A549 (cell line): ENCODE results near the gene RPL19. TPM values are rescaled to one million over a fixed set of nuclear protein-coding genes. Genes with fewer than 3 reads are reported as not detected.

ENCODE experiments used
- ATAC-seq, 2 experiments: fragments of 200-7000 bp in 1 of 2; fragments of >200 bp in 1 of 2; cut with Nextera tagmentation in 1 of 2; cut with Tn5 transposase in 1 of 2; 3 replicates each; pipeline versions ENCODE4 v1.8.0 to v1.9.1; 2018 to 2020; ENCODE audit warnings: mild to moderate bottlenecking in 1 of 2, moderate library complexity in 1 of 2
- CTCF ChIA-PET: fragments of 300-600 bp; sonication (Branson Sonifier 250); formaldehyde crosslinking; extraction: SDS; loops from one replicate; lab custom pipeline; 2021; ENCODE audit warnings: antibody characterized with exemption, inconsistent platforms; lab: Yijun Ruan, JAX
- POLR2A ChIA-PET: fragments of 350-600 bp; formaldehyde crosslinking; extraction: SDS; loops from one replicate; lab custom pipeline; 2021; ENCODE audit warnings: antibody characterized with exemption, inconsistent platforms; lab: Yijun Ruan, JAX
- DNase-seq, 2 experiments: peaks; one replicate each; pipeline versions ENCODE4 v3.0.0 to v3.0.0-alpha.2; 2011 to 2016; ENCODE audit warnings: low read depth in 1 of 2, low spot score in 1 of 2
- FAIRE-seq: peaks from 2 replicates; lab custom pipeline; 2011; peaks lifted over from hg19 to GRCh38; lab: Jason Lieb, UNC
- H3K27ac ChIP-seq, 2 experiments: fragments of >200 bp; sonication (Bioruptor Twin); formaldehyde crosslinking; 3 replicates each; pipeline ENCODE4 v1.5.1; 2016 to 2017
- H3K4me1 ChIP-seq: fragments of >200 bp; sonication (Bioruptor Twin); formaldehyde crosslinking; 3 replicates; pipeline ENCODE4 v1.6.1; 2016
- H3K4me2 ChIP-seq: fragments of >200 bp; sonication (Bioruptor Twin); formaldehyde crosslinking; 3 replicates; pipeline ENCODE4 v1.6.1; 2016
- H3K4me3 ChIP-seq: fragments of >200 bp; sonication (Bioruptor Twin); formaldehyde crosslinking; 3 replicates; pipeline ENCODE4 v1.5.1; 2016
- H3K9me3 ChIP-seq: fragments of >200 bp; sonication (Bioruptor Twin); formaldehyde crosslinking; 3 replicates; pipeline ENCODE4 v1.6.1; 2016
- CEBPB ChIP-seq, 2 experiments: fragments of >200 bp in 1 of 2; sonication (Bioruptor Twin) in 1 of 2; formaldehyde crosslinking in 1 of 2; IDR thresholded peaks; 2 replicates each; pipeline ENCODE4 v1.6.1; 2012 to 2016
- HDAC2 ChIP-seq: fragments of 200-600 bp; sonication (generic); IDR thresholded peaks from 2 replicates; pipeline ENCODE4 v1.6.1; 2016
- HMGXB4 ChIP-seq: fragments of 250-450 bp; sonication (Bioruptor Pico); IDR thresholded peaks from 2 replicates; pipeline ENCODE4 v1.5.0; 2021; ENCODE audit warnings: mild to moderate bottlenecking, moderate library complexity, borderline replicate concordance
- KDM5A ChIP-seq: fragments of 200-600 bp; sonication (generic); IDR thresholded peaks from 2 replicates; pipeline ENCODE4 v1.6.1; 2016; ENCODE audit warnings: antibody characterized with exemption, mild to moderate bottlenecking
- MAFK ChIP-seq: fragments of 450-650 bp; IDR thresholded peaks from 2 replicates; pipeline ENCODE4 v1.6.1; 2014; ENCODE audit not compliant: partially characterized antibody
- NR3C1 ChIP-seq: fragments of >200 bp; sonication (Bioruptor Twin); formaldehyde crosslinking; IDR thresholded peaks from 3 replicates; pipeline ENCODE4 v1.6.1; 2017
- PBX3 ChIP-seq: IDR thresholded peaks from 2 replicates; pipeline ENCODE4 v1.6.1; 2012
- RAD21 ChIP-seq, 2 experiments: fragments of >200 bp in 1 of 2; sonication (Bioruptor Twin) in 1 of 2; formaldehyde crosslinking in 1 of 2; IDR thresholded peaks in 1 of 2; conservative IDR thresholded peaks in 1 of 2; 2 replicates in 1 of 2; 3 replicates in 1 of 2; pipeline ENCODE4 v1.6.1; 2012 to 2018; ENCODE audit warnings: inconsistent platforms in 1 of 2
- RCOR1 ChIP-seq: fragments of 150-350 bp; IDR thresholded peaks from 2 replicates; pipeline ENCODE4 v1.6.1; 2014; ENCODE audit warnings: antibody characterized with exemption, low read length, low read depth
- RNF2 ChIP-seq: fragments of 200-600 bp; sonication (generic); IDR thresholded peaks from 2 replicates; pipeline ENCODE4 v1.6.1; 2016; ENCODE audit warnings: low read depth, mild to moderate bottlenecking, antibody characterized with exemption, moderate library complexity, borderline replicate concordance
- SMC3 ChIP-seq: fragments of >200 bp; sonication (Bioruptor Twin); formaldehyde crosslinking; IDR thresholded peaks from 3 replicates; pipeline ENCODE4 v1.6.1; 2018; ENCODE audit warnings: inconsistent platforms
- ZC3H11A ChIP-seq: fragments of 450-650 bp; IDR thresholded peaks from 2 replicates; pipeline ENCODE4 v1.6.1; 2014; ENCODE audit warnings: antibody characterized with exemption, mild to moderate bottlenecking
- ZFP36 ChIP-seq: fragments of 450-650 bp; IDR thresholded peaks from 2 replicates; pipeline ENCODE4 v1.6.1; 2014; ENCODE audit warnings: borderline replicate concordance; ENCODE audit not compliant: partially characterized antibody
- ZNF302 ChIP-seq: fragments of 250-450 bp; sonication (Bioruptor Pico); IDR thresholded peaks from 2 replicates; pipeline ENCODE4 v1.9.0; 2021; ENCODE audit warnings: inconsistent platforms, mild to moderate bottlenecking, moderate library complexity
- ZSCAN20 ChIP-seq: fragments of 250-450 bp; sonication (Bioruptor Pico); IDR thresholded peaks from 2 replicates; pipeline ENCODE4 v1.8.0; 2022; ENCODE audit warnings: mild to moderate bottlenecking, moderate library complexity
- WGBS: methylation state at CpG from one replicate; pipeline ENCODE4 v1.1.6; 2017; ENCODE audit errors: missing lambda C conversion rate; 5-methylcytosine and 5-hydroxymethylcytosine counted together
- polyA plus RNA-seq, 4 experiments: library from polyadenylated mRNA; depleted of rRNA in 3 of 4; stranded (reverse); fragments of >200 nt; fragmentation: RNase III in 1 of 4; extraction: RNeasy Plus Mini Kit Qiagen cat#74134 plus additional on column Dnase treatment in 1 of 4; gene quantifications; 2 replicates in 3 of 4; 3 replicates in 1 of 4; pipeline ENCODE4 v1.2.3, GENCODE V29; 2011 to 2017
- TF ChIP-seq, protein P1 (sequence below): fragments of >200 bp; sonication (Bioruptor Twin); formaldehyde crosslinking; IDR thresholded peaks from 3 replicates; pipeline ENCODE4 v1.5.1; 2016

The RPL19 gene
- polyA plus RNA-seq, 2 of the 4 experiments (the other 2 are of a cell fraction) = 2,211 to 2,862 TPM

- ChIA-PET CTCF (interaction anchor here (1.0 to 21.6 kb wide), 5 partner anchors 8 to 248 kb away, joined by 4 to 1140 read pairs (median 355); partner anchors contain the start of genes ARL5C, CACNB1, PLXDC1 and RPL19), POLR2A (no interaction called here)
- H3K9me3 ChIP-seq = no peaks in the 10 kb centered on the region
- ATAC-seq = no peak
- no peak for FAIRE-seq
- H3K4me3 ChIP-seq = no peak overlapping the region
- WGBS = 28% methylated on average over 1 of the region's 1 CpG
- H3K4me1 ChIP-seq = peaks cover 20% of the 10 kb centered on the region
- no peak overlapping the region for H3K27ac ChIP-seq
- no peak overlapping the region for H3K4me2 ChIP-seq
- TF ChIP-seq CEBPB (IDR thresholded peaks at IDR 0.05) (no peak), RCOR1 (no peak), KDM5A (no peak), NR3C1 (no peak), RNF2 (no peak)
- DNase-seq = no peak
Observed at GRCh38 chr17:39230361-39230760, 30.3 kb downstream of the RPL19 start.

DNA sequence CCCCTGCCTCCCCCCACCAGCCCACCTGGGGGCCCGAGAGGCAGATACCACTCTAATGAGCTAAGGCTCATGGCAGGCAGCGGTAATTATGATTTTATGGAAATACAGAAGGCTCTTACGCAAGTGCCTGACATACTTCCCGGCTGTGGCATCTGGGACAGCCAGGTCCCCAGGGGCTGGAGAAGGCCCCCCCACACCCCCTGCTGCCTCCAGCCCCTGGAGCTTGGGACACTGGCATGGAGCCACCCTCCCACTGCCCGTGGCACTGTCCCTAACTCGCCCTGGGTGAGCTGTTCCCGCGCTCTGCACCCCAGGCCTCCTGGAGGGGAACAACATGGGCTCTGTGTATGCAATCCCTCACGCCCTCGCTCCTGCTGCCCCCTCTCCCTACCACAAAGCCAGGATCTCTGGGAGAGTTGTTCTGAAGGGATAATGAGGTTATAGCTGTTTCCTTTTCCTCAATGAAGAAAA, 31.0 kb downstream of the RPL19 start:
- Histone ChIP-seq H3K4me2 (no peak overlapping the region; the same call in 2 of the 3 replicates), H3K9me3 (no peaks in the 10 kb centered on the region), H3K4me3 (no peak overlapping the region), H3K27ac (no peak overlapping the region; a peak in 1 of 6 replicates), H3K4me1 (peaks cover 25% of the 10 kb centered on the region)
- DNase-seq = no peak
- POLR2A ChIA-PET = interaction anchor here (0.6 to 1.6 kb wide), 2 partner anchors 24 to 26 kb away, joined by 3 to 6 read pairs; no protein-coding TSS in a partner anchor
- TF ChIP-seq HDAC2 (no peak), HMGXB4 (CRISPR knock-in tag) (no peak), ZSCAN20 (no peak), PBX3 (no peak), ZC3H11A (no peak), ZNF302 (CRISPR knock-in tag) (no peak)
- CTCF ChIA-PET = interaction anchor here (0.7 to 21.6 kb wide), 10 partner anchors 7 to 249 kb away, joined by 3 to 1140 read pairs (median 5); partner anchors contain the start of genes ARL5C, CACNB1, PLXDC1 and RPL19
- FAIRE-seq = no peak
- no peak for ATAC-seq
- 79% methylated on average over 9 of the region's 10 CpGs for WGBS

GRCh38 chr17:39231591-39232551, 31.8 kb downstream of the RPL19 start:
- WGBS = 21% methylated on average over 22 of the region's 22 CpGs
- ATAC-seq (peak; percentile 61 to 77; a peak in 5 of 6 replicates), FAIRE-seq (no peak), DNase-seq (peak; percentile 50 to 76)
- CTCF ChIA-PET = interaction anchor here (0.7 to 21.6 kb wide), 12 partner anchors 17 to 250 kb away, joined by 3 to 1140 read pairs (median 4); partner anchors contain the start of genes ARL5C, CACNB1, PLXDC1 and RPL19
- H3K27ac ChIP-seq = peak overlapping the region in 1 of 2 experiments; percentile 47; a peak in 1 of 6 replicates
- POLR2A ChIA-PET = interaction anchor here (0.6 to 1.6 kb wide), 2 partner anchors 25 to 26 kb away, joined by 3 to 6 read pairs; no protein-coding TSS in a partner anchor
- peaks cover 29% of the 10 kb centered on the region; the same call in 2 of the 3 replicates for H3K4me1 ChIP-seq
- no peak overlapping the region for H3K4me3 ChIP-seq
- TF ChIP-seq, protein P1, sequence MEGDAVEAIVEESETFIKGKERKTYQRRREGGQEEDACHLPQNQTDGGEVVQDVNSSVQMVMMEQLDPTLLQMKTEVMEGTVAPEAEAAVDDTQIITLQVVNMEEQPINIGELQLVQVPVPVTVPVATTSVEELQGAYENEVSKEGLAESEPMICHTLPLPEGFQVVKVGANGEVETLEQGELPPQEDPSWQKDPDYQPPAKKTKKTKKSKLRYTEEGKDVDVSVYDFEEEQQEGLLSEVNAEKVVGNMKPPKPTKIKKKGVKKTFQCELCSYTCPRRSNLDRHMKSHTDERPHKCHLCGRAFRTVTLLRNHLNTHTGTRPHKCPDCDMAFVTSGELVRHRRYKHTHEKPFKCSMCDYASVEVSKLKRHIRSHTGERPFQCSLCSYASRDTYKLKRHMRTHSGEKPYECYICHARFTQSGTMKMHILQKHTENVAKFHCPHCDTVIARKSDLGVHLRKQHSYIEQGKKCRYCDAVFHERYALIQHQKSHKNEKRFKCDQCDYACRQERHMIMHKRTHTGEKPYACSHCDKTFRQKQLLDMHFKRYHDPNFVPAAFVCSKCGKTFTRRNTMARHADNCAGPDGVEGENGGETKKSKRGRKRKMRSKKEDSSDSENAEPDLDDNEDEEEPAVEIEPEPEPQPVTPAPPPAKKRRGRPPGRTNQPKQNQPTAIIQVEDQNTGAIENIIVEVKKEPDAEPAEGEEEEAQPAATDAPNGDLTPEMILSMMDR = peak; percentile 78
- TF ChIP-seq SMC3 = peak; percentile 71
- no peak for TF ChIP-seq ZFP36
- no peak for TF ChIP-seq MAFK
- TF ChIP-seq RAD21 (conservative IDR thresholded peaks at IDR 0.05 in 1 of 2, IDR thresholded peaks at IDR 0.05 in 1 of 2) = peak; percentile 72
- no peak for TF ChIP-seq RNF2
- peak overlapping the region; percentile 65 for H3K4me2 ChIP-seq
- no peaks in the 10 kb centered on the region for H3K9me3 ChIP-seq
